ENCODE data around the gene TSSK6.

Gene TSSK6

DNA sequence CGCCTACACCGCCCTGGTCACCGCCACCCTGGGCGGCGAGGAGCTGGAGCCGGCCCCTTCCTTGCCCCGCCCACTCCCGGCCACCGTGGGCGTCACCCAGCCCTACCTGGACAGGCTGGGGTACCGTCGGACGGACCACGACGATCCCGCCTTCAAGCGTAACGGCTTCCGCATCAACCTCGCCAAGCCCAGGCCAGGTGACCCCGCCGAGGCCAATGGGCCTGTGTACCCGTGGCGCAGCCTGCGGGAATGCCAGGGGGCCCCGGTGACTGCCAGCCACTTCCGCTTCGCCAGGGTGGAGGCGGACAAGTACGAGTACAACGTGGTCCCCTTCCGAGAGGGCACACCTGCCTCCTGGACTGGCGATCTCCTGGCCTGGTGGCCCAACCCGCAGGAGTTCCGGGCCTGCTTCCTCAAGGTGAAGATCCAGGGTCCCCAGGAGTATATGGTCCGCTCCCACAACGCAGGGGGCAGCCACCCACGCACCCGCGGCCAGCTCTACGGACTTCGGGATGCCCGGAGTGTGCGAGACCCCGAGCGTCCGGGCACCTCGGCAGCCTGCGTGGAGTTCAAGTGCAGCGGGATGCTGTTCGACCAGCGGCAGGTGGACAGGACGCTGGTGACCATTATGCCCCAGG is 29.7 kb upstream of the TSSK6 start:
- H3K4me3 ChIP-seq (ENCODE audit: low read depth, low read length) = no peak overlapping the region

- H3K4me3 ChIP-seq (ENCODE audit: low read depth, low read length) = no peak overlapping the region
Observed at GRCh38 chr19:19544257-19544953, 29.1 kb upstream of the TSSK6 start.

- H3K4me3 ChIP-seq (ENCODE audit: low read depth, low read length) = no peak overlapping the region
Observed at GRCh38 chr19:19543640-19544039, 28.3 kb upstream of the TSSK6 start.

DNA sequence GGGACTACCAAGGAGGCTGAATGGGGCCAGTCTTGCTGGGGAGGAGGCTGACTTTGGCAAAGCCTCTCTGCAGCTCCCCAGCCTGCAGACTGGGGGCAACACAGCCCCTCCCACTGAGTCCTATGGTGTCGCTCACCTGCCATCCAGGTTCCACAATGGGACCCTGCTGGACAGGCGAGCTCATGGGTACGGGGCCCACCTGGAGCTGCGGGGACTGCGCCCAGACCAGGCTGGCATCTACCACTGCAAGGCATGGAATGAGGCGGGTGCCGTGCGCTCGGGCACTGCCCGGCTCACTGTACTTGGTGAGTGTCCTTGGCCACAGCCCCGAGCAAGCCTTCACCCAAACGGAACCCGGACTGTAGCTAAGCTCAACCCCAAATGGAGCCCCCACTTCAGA is 27.8 kb upstream of the TSSK6 start:
- H3K4me3 ChIP-seq (ENCODE audit: low read depth, low read length) = no peak overlapping the region

GRCh38 chr19:19542507-19542906 is 27.2 kb upstream of the TSSK6 start:
- no peak overlapping the region for H3K4me3 ChIP-seq (ENCODE audit: low read depth, low read length)

DNA sequence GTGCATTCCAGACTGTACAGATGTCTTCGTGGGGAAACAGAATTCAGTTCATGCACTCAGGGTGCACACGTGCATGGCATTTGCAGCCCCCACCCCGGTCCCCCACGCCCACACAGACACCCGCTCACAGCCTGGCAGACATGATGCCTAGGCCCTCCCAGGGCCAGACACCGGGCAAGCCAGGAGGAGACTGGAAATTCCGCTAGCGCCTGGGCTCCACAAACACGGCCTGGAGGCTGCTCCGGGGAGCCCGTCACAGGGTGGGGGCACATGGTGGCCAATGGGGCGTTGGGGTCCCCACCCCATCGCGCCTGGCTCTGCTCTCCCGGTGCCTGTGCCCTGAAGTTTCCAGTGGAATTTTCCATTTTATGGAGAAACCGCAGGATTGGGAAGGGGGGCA is 26.3 kb upstream of the TSSK6 start:
- H3K4me3 ChIP-seq (ENCODE audit: low read depth, low read length) = no peak overlapping the region

GRCh38 chr19:19540715-19541515 is 25.6 kb upstream of the TSSK6 start:
- no peak overlapping the region for H3K4me3 ChIP-seq (ENCODE audit: low read depth, low read length)

GRCh38 chr19:19540064-19540714 is 24.8 kb upstream of the TSSK6 start:
- H3K4me3 ChIP-seq (ENCODE audit: low read depth, low read length) = no peak overlapping the region

GRCh38 chr19:19539698-19540063 is 24.3 kb upstream of the TSSK6 start:
- no peak overlapping the region for H3K4me3 ChIP-seq (ENCODE audit: low read depth, low read length)

- H3K4me3 ChIP-seq (ENCODE audit: low read depth, low read length) = peak overlapping the region; percentile 29
Observed at GRCh38 chr19:19538785-19539166, 23.4 kb upstream of the TSSK6 start.

DNA sequence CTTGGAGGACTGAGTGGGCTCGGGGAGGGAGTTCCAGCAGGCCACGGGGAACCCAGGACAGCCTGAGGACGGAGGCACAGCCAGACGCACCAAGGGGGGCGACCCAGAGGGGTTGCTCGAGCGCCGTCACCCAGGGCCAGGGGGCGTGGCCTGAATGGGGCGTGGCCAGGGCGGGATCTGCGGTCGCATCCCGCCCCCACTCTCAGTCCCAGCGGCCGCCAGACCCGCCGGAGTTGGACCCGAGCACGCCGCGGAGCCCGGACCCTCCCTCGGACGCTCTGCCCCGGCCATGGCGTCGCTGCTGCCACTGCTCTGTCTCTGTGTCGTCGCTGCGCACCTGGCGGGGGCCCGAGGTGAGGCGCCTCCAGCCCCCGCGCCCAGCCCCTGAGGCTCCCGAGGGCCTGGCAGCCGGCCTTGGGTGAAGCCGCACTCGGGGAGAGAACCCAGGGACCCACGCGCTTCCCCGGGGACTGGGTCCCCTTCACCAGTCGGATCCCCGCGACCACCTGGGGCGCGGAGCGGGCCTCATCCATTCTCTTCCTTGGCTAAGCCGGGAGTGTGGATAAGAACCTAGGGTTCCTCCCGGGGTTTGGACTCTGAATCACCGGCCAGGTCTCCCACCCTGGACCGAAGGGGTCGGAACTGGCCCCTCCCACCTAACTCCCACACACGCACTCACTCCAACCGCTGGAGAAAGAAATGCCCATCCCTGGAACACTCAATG is 22.9 kb upstream of the TSSK6 start, which contains the start of gene CILP2:
CILP2 (plus strand) TSS at position 205 of the 724 bp plus-strand sequence; CDS start at position 290, 85 bp downstream.
- peak within 1 kb of the TSS; percentile 29 for H3K4me3 ChIP-seq (ENCODE audit: low read depth, low read length)

- no peak overlapping the region for H3K4me3 ChIP-seq (ENCODE audit: low read depth, low read length)
Observed at GRCh38 chr19:19537075-19538048, 22.0 kb upstream of the TSSK6 start.

DNA sequence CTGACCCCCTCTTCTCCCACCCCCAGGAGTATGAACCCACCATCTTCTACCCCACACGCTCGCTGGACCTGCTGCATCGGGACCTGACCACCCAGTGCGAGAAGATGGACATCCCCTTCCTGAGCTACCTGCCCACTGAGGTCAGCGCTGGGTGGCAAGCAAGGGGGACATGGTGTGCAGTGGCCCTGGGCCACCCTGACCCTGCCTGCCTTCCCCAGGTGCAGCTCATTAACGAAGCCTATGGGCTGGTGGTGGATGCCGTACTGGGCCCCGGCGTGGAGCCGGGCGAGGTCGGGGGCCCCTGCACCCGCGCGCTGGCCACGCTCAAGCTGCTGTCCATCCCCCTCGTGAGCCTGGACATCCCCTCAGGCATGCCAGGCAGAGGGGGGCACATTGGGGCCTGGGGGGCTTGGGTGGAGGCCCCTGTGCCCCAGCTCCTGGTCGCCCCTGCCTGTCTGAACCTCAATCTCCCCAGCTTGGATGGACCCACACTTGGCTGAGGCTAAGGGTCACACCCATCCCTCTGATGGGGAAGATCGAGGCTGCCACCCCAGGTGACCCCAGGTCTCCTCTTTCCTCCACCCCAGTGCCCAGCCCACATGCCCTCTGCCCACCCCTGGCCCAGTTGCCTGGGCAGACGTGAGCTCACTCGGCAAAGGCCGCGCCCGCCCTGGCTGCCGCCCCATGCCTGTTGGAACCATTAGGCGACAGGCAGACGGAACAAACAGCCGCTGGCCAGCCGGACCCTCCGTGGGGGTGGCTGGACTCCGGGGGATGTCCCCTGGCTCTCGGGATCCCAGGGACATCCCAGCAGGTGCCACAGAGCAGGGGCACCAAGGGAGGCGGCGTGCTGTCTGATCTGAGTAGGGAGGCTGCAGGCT is 20.2 kb upstream of the TSSK6 start:
- H3K4me3 ChIP-seq (ENCODE audit: low read depth, low read length) = no peak overlapping the region

GRCh38 chr19:19534556-19535265 is 19.4 kb upstream of the TSSK6 start:
- H3K4me3 ChIP-seq (ENCODE audit: low read depth, low read length) = no peak overlapping the region

- no peak overlapping the region for H3K4me3 ChIP-seq (ENCODE audit: low read depth, low read length)
Observed at GRCh38 chr19:19533841-19534240, 18.5 kb upstream of the TSSK6 start.

GRCh38 chr19:19532806-19533701 is 17.7 kb upstream of the TSSK6 start:
- H3K4me3 ChIP-seq (ENCODE audit: low read depth, low read length) = no peak overlapping the region
